Left colon (tissue), 2 donors: ENCODE data around the gene LTK. TPM values are rescaled to one million over a fixed set of nuclear protein-coding genes. Genes with fewer than 3 reads are reported as not detected.

Experiments
- ATAC-seq: fragments of 200-7000 bp; cut with Tn5 transposase; one replicate; pipeline ENCODE4 v1.9.1; 2020; ENCODE audit warnings: mild to moderate bottlenecking, moderate library complexity
- DNase-seq, 2 donors: peaks; one replicate each; pipeline ENCODE4 v3.0.0-alpha.2; 2020
- intact Hi-C, 2 donors: fragments of 100-400 bp; cut with DNase I in 1 of 2; cut with micrococcal nuclease in 1 of 2; formaldehyde crosslinking; loops; one replicate each; pipeline versions ENCODE4 v1.11.2 to v1.14.0; 2022; cut with DNase I, micrococcal nuclease
- total RNA-seq, 2 donors: library from RNA; stranded (reverse); fragmentation: NEBNext Ultra II Directional; extraction: Animal tissue kit (Norgen Biotek cat#: 25700); gene quantifications; one replicate each; pipeline ENCODE4 v1.2.1, GENCODE V29; 2021
- donor health status: DM: no; HTN: no; CAD: no.
- donor health status: DM: yes; HTN: yes; CAD: no.

The LTK gene
- total RNA-seq, 2 donors from 2014 or later = 12.0 to 18.7 TPM

DNA sequence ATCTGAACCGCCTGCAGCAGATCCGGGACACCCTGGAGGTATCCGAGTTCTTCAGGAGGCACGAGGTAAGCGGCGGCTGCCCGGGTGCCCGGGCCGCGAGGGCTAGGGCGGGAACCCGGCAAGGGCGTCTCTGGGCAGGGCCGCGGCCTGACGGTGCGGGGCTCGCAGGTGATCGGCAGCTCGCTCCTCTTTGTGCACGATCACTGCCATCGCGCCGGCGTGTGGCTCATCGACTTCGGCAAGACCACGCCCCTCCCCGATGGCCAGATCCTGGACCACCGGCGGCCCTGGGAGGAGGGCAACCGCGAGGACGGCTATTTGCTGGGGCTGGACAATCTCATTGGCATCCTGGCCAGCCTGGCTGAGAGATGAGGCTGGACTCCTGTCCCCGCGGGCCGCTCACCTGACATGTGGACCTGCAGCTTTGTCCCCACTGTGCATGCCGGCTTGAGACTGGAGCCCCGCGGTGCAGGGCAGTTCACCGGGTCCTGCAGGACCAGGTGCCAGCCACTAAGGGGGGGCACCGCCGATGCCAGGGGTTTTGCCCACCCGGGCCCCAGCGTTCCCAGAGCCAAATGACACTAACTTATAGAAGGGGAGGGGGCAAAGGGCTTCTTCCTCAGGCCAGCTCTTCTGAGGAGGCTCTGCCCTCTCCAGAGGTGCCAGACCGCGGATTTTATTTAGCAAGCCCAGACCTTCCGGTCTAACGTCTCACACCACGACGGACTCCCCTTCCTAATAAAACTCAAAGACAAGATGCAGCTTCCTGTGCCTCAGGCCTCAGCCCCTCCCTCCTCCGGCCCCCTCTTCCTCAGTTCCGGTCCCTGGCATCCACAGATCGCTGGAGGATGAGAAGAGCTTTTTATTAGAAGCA is 10.6 kb downstream of the LTK start:
- intact Hi-C loops = no loop called here
- DNase-seq (no peak), ATAC-seq (no peak)

DNA sequence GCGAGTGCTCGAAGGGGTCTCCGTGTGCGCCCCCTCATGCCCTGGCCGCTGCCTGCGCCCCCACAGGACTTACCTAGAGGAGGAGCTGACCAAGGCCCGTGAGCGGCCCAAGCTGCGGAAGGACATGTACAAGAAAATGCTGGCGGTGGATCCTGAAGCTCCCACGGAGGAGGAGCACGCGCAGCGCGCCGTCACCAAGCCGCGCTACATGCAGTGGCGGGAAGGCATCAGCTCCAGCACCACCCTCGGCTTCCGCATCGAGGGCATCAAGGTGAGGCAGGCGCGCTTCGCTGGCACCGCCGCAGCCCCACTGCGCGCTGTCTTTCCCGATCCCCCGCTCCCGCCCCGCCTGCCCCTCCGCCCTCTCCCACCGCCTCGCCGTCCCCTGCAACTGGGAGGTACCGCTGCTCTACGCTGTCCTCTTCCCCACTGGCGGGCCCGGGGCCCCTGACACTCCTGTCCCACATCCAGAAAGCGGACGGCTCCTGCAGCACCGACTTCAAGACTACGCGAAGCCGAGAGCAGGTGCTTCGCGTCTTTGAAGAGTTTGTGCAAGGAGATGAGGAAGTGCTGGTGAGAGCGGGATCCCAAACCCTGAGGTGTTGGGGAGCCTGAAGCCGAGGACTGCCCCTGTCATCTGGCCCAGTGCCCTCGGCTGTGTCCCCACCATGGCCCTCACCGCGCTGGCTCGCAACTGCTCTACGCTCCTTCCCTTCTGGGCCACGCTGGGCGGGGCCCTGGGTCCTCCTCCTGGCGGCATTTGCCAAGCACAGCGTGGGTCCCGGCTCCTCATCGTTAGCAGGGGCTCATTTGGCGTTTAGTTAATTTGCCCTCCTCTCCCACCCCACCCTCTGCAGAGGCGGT is 11.5 kb downstream of the LTK start:
- intact Hi-C loops = no loop called here
- no peak for ATAC-seq
- DNase-seq = no peak

DNA sequence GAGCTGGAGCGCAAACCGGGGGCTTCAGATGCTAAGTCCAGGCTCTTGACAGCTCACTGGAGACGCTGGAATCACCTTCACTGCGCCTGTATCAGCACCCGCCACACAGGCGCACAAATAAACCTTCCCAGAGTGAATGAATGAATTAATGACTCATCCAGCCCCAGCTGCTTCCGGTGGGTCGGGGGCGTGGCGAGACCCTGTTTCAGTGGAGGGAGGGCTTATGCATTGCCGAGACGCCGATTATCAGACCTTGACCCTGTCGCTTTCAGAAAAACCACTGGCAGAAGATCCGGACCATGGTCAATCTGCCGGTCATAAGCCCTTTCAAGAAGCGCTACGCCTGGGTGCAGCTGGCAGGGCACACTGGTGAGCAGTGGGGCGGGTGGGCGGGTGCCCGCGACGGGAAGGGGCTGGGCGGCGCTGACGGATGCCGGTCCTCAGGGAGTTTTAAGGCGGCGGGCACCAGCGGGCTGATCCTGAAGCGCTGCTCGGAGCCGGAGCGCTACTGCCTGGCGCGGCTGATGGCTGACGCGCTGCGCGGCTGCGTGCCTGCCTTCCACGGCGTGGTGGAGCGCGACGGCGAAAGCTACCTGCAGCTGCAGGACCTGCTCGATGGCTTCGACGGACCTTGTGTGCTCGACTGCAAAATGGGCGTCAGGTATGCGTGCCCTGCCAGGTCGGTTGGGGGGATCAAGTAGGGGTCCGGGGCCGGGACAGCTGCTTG is 12.3 kb downstream of the LTK start:
- ATAC-seq (no peak), DNase-seq (no peak)
- intact Hi-C loops = no loop called here

DNA sequence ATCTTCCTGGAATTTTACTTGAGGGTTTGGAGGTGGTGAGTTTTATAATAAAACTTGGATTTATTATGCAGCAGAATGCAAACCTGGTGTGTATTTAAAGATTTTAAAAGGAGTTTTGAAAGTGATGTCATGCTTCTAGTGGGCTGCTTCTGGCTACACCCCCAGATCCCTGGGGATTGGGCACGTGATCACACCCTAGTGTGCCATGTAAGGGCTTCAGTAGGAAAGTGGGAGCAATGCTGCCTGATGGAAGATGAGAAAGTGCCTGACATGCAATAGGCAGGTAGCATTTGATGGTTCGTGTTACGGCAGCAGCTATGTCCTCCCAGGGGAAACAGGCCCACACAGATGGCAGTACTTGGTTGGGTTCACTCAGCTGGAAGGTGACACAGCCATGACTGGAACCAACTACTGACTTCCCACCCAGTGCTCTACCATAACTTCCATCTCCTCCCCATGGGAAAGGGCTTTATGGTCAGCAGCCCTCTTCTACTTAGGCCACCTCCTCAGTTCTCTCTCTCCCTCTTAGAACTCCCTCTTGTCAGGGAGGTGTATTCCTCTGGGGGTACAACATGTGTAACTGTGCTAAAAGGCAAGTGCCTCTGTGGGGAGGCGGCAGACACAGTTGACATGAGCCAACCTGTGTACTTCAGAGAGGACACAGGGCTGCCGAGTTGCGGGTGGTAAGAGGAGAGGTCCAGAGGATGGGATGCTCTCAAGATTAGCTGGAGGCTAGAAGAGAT is 14.3 kb downstream of the LTK start:
- ATAC-seq (no peak), DNase-seq (no peak)
- intact Hi-C loops = no loop called here

DNA sequence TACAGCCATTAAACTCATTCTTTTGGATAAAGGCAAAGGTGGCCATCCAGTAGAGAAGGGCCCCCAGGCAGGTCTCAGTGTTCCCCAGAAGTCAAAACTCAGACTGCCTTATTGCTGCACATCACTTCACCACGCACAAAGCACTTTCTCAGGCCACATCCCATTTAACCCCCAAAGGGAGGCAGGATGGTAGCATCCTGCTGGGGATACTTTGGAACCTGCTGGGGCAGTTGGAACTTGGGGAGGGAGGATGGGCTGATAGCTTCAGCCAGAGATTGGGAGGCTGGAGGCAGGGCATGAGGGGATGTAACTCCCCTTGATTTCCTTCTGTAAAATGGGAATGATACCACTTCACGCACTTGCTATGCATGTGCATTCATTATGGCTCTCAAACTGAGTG is 15.0 kb downstream of the LTK start:
- ATAC-seq (no peak), DNase-seq (no peak)
- intact Hi-C loops = no loop called here

DNA sequence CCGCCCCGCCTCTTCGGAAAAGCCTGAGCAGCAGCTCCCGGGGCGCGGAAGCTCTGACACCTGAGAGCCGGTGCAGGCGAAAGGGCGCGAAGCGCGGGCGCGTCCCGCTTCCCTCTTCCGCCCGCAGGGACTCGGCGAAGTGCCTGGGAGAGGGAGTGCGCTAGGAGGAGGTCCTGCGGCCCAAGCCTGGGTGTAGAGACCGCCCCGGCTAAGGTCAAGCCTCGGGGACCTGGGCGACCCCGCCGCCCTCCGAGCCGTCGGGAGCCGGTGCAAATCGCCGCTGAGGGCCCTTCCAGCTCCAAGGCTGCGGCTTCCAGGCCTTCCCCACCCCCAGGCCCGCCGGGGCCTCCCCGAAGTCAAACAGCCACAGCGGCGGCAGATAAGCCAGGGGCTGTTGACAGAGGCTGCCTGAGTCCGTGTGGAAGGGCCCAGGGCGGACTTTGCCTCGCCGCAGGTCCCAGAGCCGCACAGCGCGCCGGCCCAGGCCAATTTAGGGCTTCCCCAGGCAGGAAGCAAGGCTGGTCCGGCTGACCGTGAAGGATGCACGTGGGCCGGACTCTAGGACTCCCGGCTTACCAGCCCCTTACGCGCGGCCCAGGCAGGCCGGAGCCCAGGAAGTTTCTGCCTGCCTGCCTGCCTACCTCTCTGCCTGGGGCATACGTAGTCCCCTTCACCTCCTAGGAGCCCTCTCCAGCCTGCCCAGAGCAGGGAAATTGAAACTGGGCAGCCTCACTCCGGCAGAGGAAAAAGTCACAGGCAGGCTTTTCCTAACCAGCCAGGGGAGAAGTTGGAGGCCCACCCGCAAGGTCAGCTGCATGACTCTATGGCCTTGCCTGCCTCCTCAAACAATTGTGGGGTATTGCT is 17.7 kb downstream of the LTK start:
- intact Hi-C loops = no loop called here
- ATAC-seq (peak; percentile 65), DNase-seq (peak; percentile 80 to 84)

DNA sequence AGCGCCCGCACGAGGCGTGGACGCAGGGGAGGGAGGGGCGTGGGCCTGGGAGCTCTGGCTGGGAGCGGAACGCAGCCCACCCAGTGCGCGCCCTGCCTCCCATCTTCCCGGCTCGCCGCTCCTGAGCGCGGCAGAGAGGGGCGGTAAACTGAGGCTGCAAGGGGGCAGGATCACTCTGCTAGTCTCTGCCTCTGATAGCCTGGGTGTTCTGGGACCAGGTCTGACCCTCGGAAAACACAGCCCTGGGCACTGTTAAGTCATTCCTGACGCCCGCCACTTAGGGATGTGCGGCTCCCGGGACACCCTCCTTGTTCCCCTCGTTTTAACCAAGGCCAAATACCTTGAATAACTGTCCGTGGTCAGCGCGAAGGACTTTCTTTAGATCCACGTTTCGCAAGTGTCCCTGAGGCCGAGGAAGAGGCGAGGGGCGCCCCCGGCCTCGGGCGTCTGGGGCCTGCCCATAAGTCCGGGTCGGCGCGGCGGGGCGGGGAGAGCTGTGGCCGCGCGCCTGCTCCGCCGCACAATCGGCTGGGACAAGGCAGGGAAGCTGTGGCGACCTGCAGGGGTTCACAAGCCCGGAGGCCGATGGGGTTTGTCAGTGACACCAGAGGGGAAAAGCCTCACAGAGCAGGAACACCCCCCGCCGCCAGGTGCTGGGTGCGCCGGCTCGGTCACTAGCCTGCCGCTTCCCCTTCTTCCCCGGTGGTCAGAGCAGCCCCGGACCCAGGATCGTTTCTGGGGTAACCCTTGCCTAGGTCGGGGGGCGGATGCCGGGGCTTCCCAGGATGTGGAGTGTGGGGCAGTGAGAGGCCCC is 18.5 kb downstream of the LTK start:
- DNase-seq = peak in 1 of 2 donors; percentile 55
- ATAC-seq = peak; percentile 23
- intact Hi-C loops = no loop called here

DNA sequence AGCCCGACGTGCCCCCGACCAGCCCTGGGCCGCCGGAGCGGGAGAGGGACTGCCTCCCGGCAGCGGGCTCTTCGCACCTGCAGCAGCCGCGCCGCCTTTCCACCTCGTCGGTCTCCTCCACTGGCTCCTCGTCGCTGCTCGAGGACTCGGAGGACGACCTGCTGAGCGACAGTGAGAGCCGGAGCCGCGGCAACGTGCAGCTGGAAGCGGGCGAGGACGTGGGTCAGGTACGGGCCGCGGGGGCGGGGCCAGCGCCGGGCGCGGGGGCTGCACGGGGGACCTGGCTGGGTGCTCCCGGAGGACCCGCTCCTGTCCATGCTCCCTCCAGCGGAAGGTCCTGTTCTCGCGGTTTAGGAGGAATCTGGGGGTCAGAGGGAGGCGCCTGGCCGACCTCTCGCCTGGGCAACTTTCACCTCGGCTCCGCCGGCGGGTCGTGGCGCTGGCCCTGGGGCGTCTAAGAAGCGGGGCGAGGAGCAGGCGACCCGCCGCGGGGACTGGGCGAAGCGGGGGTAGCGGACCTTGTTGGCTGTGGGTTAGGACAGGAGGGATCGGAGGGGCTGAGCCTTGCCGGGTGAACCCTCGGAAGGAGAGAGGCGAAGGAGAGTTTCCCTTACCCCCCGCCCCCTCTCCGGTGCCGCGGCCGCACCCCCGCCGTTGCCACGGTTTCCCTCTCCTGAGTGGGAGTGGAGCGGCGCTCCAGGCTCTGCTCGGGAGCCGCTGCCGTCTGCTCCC is 19.3 kb downstream of the LTK start:
- DNase-seq = peak in 1 of 2 donors; percentile 55
- peak; percentile 27 for ATAC-seq
- intact Hi-C loops = no loop called here

DNA sequence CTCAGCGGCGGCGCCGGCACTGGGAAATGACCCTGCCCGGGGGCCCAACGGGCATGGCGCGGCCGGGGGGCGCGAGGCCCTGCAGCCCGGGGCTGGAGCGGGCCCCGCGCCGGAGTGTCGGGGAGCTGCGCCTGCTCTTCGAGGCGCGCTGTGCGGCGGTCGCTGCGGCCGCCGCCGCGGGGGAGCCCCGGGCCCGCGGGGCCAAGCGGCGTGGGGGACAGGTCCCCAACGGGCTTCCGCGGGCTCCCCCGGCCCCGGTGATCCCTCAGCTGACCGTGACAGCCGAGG is 19.8 kb downstream of the LTK start:
- intact Hi-C loops = no loop called here
- DNase-seq = no peak
- no peak for ATAC-seq

DNA sequence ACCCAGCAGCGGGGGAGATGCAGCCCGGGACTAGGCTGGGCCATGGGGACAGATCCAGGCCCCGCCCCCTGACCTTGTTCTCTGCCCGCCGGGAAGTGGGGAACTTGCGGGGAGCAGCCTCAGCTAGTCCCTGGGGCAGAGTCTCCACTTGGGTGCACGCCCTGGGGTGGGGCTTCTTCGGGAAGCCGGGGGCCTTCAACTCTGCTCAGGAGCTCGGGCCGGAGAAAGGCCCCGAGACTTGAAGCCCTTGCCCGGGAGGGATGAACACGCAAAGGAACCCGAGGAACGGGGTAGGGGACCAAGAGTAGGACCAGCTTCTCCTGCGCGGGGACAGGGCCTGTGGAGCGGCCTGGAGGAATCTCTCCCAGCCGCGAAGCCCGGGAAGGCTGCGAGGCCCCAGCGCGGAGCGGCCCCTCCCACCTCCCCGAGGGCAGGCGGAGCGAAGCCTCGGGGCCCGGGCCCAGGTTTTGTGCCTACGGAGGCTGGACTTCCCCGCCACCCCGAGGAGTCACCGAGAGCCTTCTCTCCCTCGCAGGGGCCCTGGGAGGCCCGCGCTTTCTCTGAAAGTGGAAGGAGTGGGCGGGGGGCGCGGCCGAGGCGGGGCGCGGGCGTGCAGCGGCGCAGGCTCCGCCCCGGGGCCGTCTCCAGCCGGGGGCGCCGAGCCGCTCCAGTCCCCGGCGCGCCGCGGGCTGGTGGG is 20.3 kb downstream of the LTK start, which contains the start of gene ITPKA:
ITPKA (plus strand) TSS at position 670 of the 697 bp plus-strand sequence. CDS start 54 bp downstream, outside the sequence.
- ATAC-seq = peak; percentile 67
- intact Hi-C loops = no loop called here

DNA sequence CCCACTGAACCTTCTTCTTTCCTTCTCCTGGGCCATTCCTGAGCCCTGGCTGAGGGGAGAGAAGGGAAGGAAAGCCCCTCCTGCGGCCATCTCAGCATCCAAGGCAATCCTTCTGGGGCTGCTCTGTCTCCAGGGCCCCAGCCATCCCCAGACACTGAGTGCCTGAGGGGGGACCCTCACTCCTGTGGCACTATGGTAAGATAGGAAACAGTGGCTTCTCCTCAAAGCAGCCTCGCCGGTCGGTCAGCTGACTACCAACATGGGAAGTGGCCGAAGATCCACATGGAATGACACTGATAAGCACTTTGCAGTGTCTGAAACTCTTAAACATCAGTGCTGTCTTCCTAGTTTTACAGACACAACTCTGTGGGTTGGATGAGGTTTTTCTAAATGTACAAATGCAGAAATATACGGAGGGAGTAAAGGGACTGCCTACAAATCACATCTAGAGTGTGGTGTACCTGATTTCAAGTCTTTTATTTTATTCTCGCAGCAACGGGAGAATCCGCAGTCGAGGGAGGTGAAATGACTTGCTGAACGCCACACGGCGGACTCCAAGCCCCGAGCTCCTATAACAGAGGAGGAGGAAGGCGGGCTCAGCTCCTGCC is 20.9 kb downstream of the LTK start:
- DNase-seq (no peak), ATAC-seq (no peak)
- intact Hi-C loops = no loop called here

More for the DNA sequence above, 20.3 kb downstream of the LTK start, which contains the start of gene ITPKA:
- DNase-seq = peak; percentile 95

DNA sequence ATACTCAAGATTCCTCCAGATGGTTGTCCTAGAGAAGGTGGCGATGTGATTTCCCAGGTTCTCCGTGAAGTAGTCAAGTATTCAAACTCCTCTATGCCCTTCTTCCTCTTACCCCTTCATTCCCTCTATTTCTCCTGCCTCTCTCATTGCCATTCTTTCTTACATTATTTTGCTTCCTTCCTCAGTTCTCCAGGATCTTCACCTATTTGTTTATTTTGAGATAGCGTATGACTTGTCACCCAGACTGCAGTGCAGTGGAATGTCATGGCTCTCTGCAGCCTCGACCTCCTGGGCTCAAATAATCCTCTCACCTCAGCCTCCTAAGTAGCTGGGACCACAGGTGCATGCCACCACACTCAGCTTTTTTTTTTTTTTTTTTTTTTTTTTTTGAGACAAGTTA is 21.7 kb downstream of the LTK start:
- DNase-seq (no peak), ATAC-seq (no peak)
- intact Hi-C loops = no loop called here

DNA sequence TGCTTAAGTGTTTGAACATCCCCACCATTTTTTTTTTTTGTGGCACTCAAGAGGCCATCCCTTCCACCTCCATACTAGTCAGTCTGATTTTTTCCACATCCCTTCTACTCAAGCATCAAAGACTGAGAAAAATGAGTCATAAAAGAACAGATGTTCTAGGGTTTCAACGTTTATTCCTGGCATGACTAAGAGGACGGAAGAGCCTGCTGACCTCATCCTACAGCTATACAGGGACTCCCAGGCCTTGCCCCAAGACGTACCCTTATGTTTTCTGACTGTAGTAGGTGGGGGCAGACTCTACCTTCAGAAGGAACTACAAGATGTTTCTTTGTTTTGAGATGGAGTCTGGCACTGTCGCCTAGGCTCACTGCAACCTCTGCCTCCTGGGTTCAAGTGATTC is 23.3 kb downstream of the LTK start:
- no peak for DNase-seq
- ATAC-seq = no peak
- intact Hi-C loops = no loop called here

DNA sequence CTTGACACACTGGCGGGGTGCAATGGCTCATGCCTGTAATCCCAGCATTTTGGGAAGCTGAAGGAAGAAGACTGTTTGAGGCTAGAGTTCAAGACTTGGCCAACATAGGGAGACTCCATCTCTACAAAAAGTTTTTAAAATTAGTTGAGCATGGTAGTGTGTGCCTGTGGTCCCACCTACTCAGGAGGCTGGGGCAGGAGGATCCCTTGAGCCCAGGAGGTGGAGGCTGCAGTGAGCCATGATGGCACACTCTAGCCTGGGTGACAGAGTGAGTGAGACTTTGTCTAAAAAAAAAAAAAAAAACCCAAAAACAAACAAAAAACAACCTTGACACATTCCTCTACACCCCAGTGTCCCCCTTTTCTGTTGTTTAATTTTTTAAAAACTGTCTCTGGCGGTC is 24.0 kb downstream of the LTK start:
- no peak for ATAC-seq
- intact Hi-C loops = no loop called here
- no peak for DNase-seq

DNA sequence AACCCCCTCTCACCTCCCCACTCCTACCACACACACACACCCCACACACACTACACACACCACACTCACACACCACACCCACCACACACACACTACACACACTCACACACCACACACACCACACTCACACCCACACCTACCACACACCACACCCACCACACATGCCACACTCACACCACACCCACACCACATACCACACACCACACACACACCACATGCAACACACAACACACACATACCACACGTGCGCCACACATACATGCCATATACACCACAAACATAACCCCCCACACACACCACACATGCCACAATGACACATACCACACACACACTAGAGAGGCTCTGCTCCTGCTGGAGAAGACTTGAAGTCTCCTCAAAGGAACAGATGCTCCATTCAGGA is 25.8 kb downstream of the LTK start:
- ATAC-seq (peak; percentile 6), DNase-seq (no peak)
- intact Hi-C loops = no loop called here
